Liver (tissue), 3 donors: ENCODE results near the gene FOXO1.

Experiments
- CTCF ChIP-seq: fragments of 150-350 bp; IDR thresholded peaks from 2 replicates; pipeline ENCODE4 v1.5.1; 2017; ENCODE audit warnings: improper control_type of control experiment, low read depth, low read length; ENCODE audit not compliant: missing input control
- JUND ChIP-seq, 2 donors: IDR thresholded peaks; 2 replicates each; pipeline ENCODE4 v1.6.1; 2016; ENCODE audit warnings: antibody characterized with exemption in 2 of 2
- REST ChIP-seq: IDR thresholded peaks from 2 replicates; pipeline ENCODE4 v1.6.1; 2016; ENCODE audit warnings: antibody characterized with exemption, mild to moderate bottlenecking
- SP1 ChIP-seq: IDR thresholded peaks from 2 replicates; pipeline ENCODE4 v1.6.1; 2018; ENCODE audit warnings: antibody characterized with exemption, mild to moderate bottlenecking
- TAF1 ChIP-seq: conservative IDR thresholded peaks from 2 replicates; pipeline ENCODE4 v1.6.1; 2016; ENCODE audit warnings: antibody characterized with exemption, mild to moderate bottlenecking
- YY1 ChIP-seq: IDR thresholded peaks from 2 replicates; pipeline ENCODE4 v1.6.1; 2016; ENCODE audit warnings: antibody characterized with exemption, mild to moderate bottlenecking
- TF ChIP-seq, protein P1 (sequence below): IDR thresholded peaks from 2 replicates; pipeline ENCODE4 v1.6.1; 2016; ENCODE audit warnings: antibody characterized with exemption
- donor health status: healthy.
- donor health status: healthy.

- TF ChIP-seq TAF1 (no peak), CTCF (no peak), YY1 (no peak), REST (no peak), JUND (IDR thresholded peaks at IDR 0.05) (no peak), SP1 (no peak)
- TF ChIP-seq, protein P1, sequence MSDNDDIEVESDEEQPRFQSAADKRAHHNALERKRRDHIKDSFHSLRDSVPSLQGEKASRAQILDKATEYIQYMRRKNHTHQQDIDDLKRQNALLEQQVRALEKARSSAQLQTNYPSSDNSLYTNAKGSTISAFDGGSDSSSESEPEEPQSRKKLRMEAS, result no peak
Observed at GRCh38 chr13:40550130-40550529, 116.3 kb downstream of the FOXO1 start.
